IMR-90 (cell line): ENCODE results near the gene WAC. TPM values are rescaled to one million over a fixed set of nuclear protein-coding genes. Genes with fewer than 3 reads are reported as not detected.
A peak's percentile ranks its signal among the peaks of the same experiment; 100 is the strongest.

Experiments
- ATAC-seq: fragments of 200-7000 bp; cut with Tn5 transposase; 2 replicates; pipeline ENCODE4 v1.9.1; 2020; ENCODE audit warnings: low read depth, mild to moderate bottlenecking, moderate library complexity
- BruUV-seq: library from RNA; stranded (reverse); fragments of 400-500 nt; replicated peaks from 2 replicates; lab custom pipeline; 2021; lab: Mats Ljungman, UMichigan
- CTCF ChIA-PET: fragments of 300-600 bp; formaldehyde crosslinking; extraction: SDS; loops from one replicate; lab custom pipeline; 2021; ENCODE audit warnings: antibody characterized with exemption; lab: Yijun Ruan, JAX
- POLR2A ChIA-PET: fragments of 300-600 bp; sonication (Branson Sonifier 250); formaldehyde crosslinking; loops from one replicate; lab custom pipeline; 2022; ENCODE audit warnings: antibody characterized with exemption; ENCODE audit not compliant: unreplicated experiment; lab: Charles Lee
- DNase-seq: peaks from one replicate; pipeline ENCODE4 v3.0.0; 2013
- H2AFZ ChIP-seq: replicated peaks from 2 replicates; pipeline ENCODE3; 2013; ENCODE audit warnings: low read length, mild to moderate bottlenecking; ENCODE audit not compliant: poor library complexity
- H2AK5ac ChIP-seq: 2 replicates; pipeline ENCODE4 v1.6.1; 2013; ENCODE audit warnings: low read depth, low read length, inconsistent platforms
- H2AK9ac ChIP-seq: replicated peaks from 2 replicates; pipeline ENCODE3; 2013; ENCODE audit warnings: mild to moderate bottlenecking, low read depth, low read length, moderate library complexity; ENCODE audit not compliant: poor library complexity
- H2BK120ac ChIP-seq: 2 replicates; pipeline ENCODE4 v1.6.1; 2013; ENCODE audit warnings: low read depth, low read length, inconsistent platforms
- H2BK15ac ChIP-seq: 3 replicates; pipeline ENCODE4 v1.6.1; 2013; ENCODE audit warnings: low read depth, low read length, inconsistent platforms
- H2BK20ac ChIP-seq: 2 replicates; pipeline ENCODE4 v1.6.1; 2013; ENCODE audit warnings: low read depth, mild to moderate bottlenecking, inconsistent platforms, low read length, moderate library complexity
- H2BK5ac ChIP-seq: 2 replicates; pipeline ENCODE4 v1.6.1; 2013; ENCODE audit warnings: mild to moderate bottlenecking, low read depth, low read length, inconsistent platforms; ENCODE audit not compliant: poor library complexity, severe bottlenecking
- H3K14ac ChIP-seq: replicated peaks from 2 replicates; pipeline ENCODE4 v1.6.1; 2013; ENCODE audit warnings: low read depth, low read length, inconsistent platforms
- H3K18ac ChIP-seq: 2 replicates; pipeline ENCODE4 v1.6.1; 2013; ENCODE audit warnings: low read depth, low read length, control low read depth
- H3K23ac ChIP-seq: 2 replicates; pipeline ENCODE4 v1.6.1; 2013; ENCODE audit warnings: low read depth, low read length, inconsistent platforms
- H3K27ac ChIP-seq: 2 replicates; pipeline ENCODE4 v1.5.1; 2013; ENCODE audit warnings: mild to moderate bottlenecking, control low read depth, low read length; ENCODE audit not compliant: insufficient read depth
- H3K27me3 ChIP-seq: 2 replicates; pipeline ENCODE4 v1.6.1; 2013; ENCODE audit warnings: low read length; ENCODE audit not compliant: control insufficient read depth, insufficient read depth
- H3K36me3 ChIP-seq: 2 replicates; pipeline ENCODE4 v1.6.1; 2013; ENCODE audit warnings: low read length, mixed read lengths; ENCODE audit not compliant: control insufficient read depth, insufficient read depth
- H3K4ac ChIP-seq: 2 replicates; pipeline ENCODE4 v1.6.1; 2013; ENCODE audit warnings: low read depth, low read length, inconsistent platforms
- H3K4me1 ChIP-seq: 2 replicates; pipeline ENCODE4 v1.6.1; 2013; ENCODE audit warnings: low read length, mixed read lengths; ENCODE audit not compliant: control insufficient read depth, insufficient read depth
- H3K4me2 ChIP-seq: 2 replicates; pipeline ENCODE4 v1.6.1; 2013; ENCODE audit warnings: low read depth, mild to moderate bottlenecking, control low read depth, low read length, moderate library complexity
- H3K4me3 ChIP-seq: 2 replicates; pipeline ENCODE4 v1.5.1; 2013; ENCODE audit warnings: low read depth, mild to moderate bottlenecking, control low read depth, low read length, moderate library complexity; ENCODE audit not compliant: insufficient read depth
- H3K56ac ChIP-seq: 2 replicates; pipeline ENCODE4 v1.6.1; 2013; ENCODE audit warnings: low read length, inconsistent platforms; ENCODE audit not compliant: insufficient read depth; ENCODE audit errors: extremely low read depth
- H3K79me1 ChIP-seq, 2 experiments: 2 replicates each; pipeline ENCODE4 v1.6.1; 2013; ENCODE audit warnings: low read length in 2 of 2, inconsistent platforms in 1 of 2, low read depth in 1 of 2
- H3K9ac ChIP-seq: 2 replicates; pipeline ENCODE4 v1.6.1; 2013; ENCODE audit warnings: low read depth, low read length, control low read depth
- H3K9me1 ChIP-seq: 2 replicates; pipeline ENCODE4 v1.6.1; 2013; ENCODE audit warnings: low read length, inconsistent platforms; ENCODE audit not compliant: insufficient read depth
- H3K9me3 ChIP-seq: 2 replicates; pipeline ENCODE4 v1.6.1; 2013; ENCODE audit warnings: low read length; ENCODE audit not compliant: control insufficient read depth, insufficient read depth
- H4K20me1 ChIP-seq: 2 replicates; pipeline ENCODE4 v1.6.1; 2013; ENCODE audit warnings: low read length, inconsistent platforms; ENCODE audit not compliant: insufficient read depth
- H4K5ac ChIP-seq: 2 replicates; pipeline ENCODE4 v1.6.1; 2013; ENCODE audit warnings: mild to moderate bottlenecking, low read depth, low read length, control low read depth
- H4K8ac ChIP-seq, 2 experiments: 2 replicates each; pipeline ENCODE4 v1.6.1; 2013; ENCODE audit warnings: low read depth in 2 of 2, low read length in 2 of 2, control low read depth in 1 of 2, inconsistent platforms in 1 of 2
- H4K91ac ChIP-seq: 2 replicates; pipeline ENCODE4 v1.6.1; 2013; ENCODE audit warnings: low read depth, low read length, inconsistent platforms; ENCODE audit not compliant: insufficient read depth
- CEBPB ChIP-seq: IDR thresholded peaks from 2 replicates; pipeline ENCODE4 v1.6.1; 2012; ENCODE audit warnings: low read depth, low read length, improper control_type of control experiment
- CTCF ChIP-seq: conservative IDR thresholded peaks from 2 replicates; pipeline ENCODE4 v1.5.1; 2012; ENCODE audit warnings: mild to moderate bottlenecking, low read depth, low read length, improper control_type of control experiment
- RAD21 ChIP-seq: IDR thresholded peaks from 2 replicates; pipeline ENCODE4 v1.6.1; 2012; ENCODE audit warnings: low read length, improper control_type of control experiment
- WGBS, 2 experiments: methylation state at CpG; one replicate each; pipeline versions ENCODE4 v1.1.5 to v1.1.7; 2013; ENCODE audit warnings: missing lambda C conversion rate in 2 of 2; ENCODE audit not compliant: insufficient read length in 1 of 2; ENCODE audit errors: extremely low coverage in 2 of 2; 5-methylcytosine and 5-hydroxymethylcytosine counted together
- dilution Hi-C: fragments of 300-500 bp; cut with HindIII; formaldehyde crosslinking; loops from one replicate; pipeline ENCODE4 v1.14.3; 2018; ENCODE audit warnings: low sequenced_read_pairs; ENCODE audit not compliant: unreplicated experiment
- in situ Hi-C: fragments of 300-500 bp; cut with MboI; formaldehyde crosslinking; loops from 3 replicates; pipeline ENCODE4 v1.14.3; 2019; ENCODE audit warnings: low sequenced_read_pairs, inconsistent platforms, mixed read lengths
- intact Hi-C: fragments of 100-400 bp; cut with micrococcal nuclease; formaldehyde crosslinking; loops from 2 replicates; pipeline ENCODE4 v1.10.0; 2022
- polyA plus RNA-seq, 3 experiments: library from polyadenylated mRNA; depleted of rRNA; stranded (reverse); fragments of >200 nt; gene quantifications; 2 replicates each; pipeline ENCODE4 v1.2.3, GENCODE V29; 2012; ENCODE audit warnings: low replicate concordance in 1 of 3
- total RNA-seq: library from RNA; depleted of rRNA; stranded (reverse); fragments of >200 nt; gene quantifications from 2 replicates; pipeline ENCODE4 v1.2.3, GENCODE V29; 2012
- TF ChIP-seq, protein P1 (sequence below): fragments of 150-350 bp; IDR thresholded peaks from 2 replicates; pipeline ENCODE4 v1.6.1; 2016; ENCODE audit warnings: low read depth, mild to moderate bottlenecking, low read length, moderate library complexity, borderline replicate concordance

WAC gene
- total and polyA plus RNA-seq, 2 of the 4 experiments (the other 2 are of a cell fraction) = 39.6 to 52.2 TPM

GRCh38 chr10:28587970-28588290 is 55.0 kb downstream of the WAC start:
- intact Hi-C loops (loop anchor here (2.0 kb wide), 1 partner anchor 155 kb away; no protein-coding TSS in a partner anchor), in situ Hi-C loops (no loop called here), dilution Hi-C loops (no loop called here)
- Histone ChIP-seq H3K79me1 (peaks cover 14 to 72% of the 10 kb centered on the region in 2 experiments; a peak in 3 of 4 replicates), H2AFZ (no peak overlapping the region), H3K14ac (no peak overlapping the region), H3K9ac (no peak overlapping the region), H2AK9ac (no peak overlapping the region), H3K4me3 (no peak overlapping the region), H3K18ac (no peak overlapping the region), H2BK20ac (no peak overlapping the region), H2BK5ac (no peak overlapping the region), H4K91ac (no peak overlapping the region), H3K36me3 (peaks cover 28% of the 10 kb centered on the region), H2BK120ac (no peak overlapping the region), H3K27ac (no peak overlapping the region), H3K56ac (no peak overlapping the region), H3K4me1 (peaks cover 12% of the 10 kb centered on the region), H3K9me1 (peaks cover 6% of the 10 kb centered on the region; the same call in 1 of the 2 replicates), H3K4ac (no peak overlapping the region), H3K23ac (no peak overlapping the region), H2AK5ac (no peak overlapping the region), H2BK15ac (no peak overlapping the region), H3K4me2 (peak overlapping the region; percentile 42; the same call in 1 of the 2 replicates), H4K20me1 (peaks cover 82% of the 10 kb centered on the region), H4K8ac (no peak overlapping the region), H3K27me3 (no peaks in the 10 kb centered on the region), H3K9me3 (no peaks in the 10 kb centered on the region), H4K5ac (no peak overlapping the region)
- CTCF ChIA-PET = interaction anchor here (0.8 to 1.1 kb wide), 3 partner anchors 8 to 156 kb away, joined by 3 to 5 read pairs (median 4); no protein-coding TSS in a partner anchor
- peak; percentile 75 for DNase-seq
- BruUV-seq = no TSS peak
- POLR2A ChIA-PET = interaction anchor here (0.7 kb wide), 1 partner anchor 912 kb away, joined by 3 read pairs; no protein-coding TSS in a partner anchor
- TF ChIP-seq, protein P1, sequence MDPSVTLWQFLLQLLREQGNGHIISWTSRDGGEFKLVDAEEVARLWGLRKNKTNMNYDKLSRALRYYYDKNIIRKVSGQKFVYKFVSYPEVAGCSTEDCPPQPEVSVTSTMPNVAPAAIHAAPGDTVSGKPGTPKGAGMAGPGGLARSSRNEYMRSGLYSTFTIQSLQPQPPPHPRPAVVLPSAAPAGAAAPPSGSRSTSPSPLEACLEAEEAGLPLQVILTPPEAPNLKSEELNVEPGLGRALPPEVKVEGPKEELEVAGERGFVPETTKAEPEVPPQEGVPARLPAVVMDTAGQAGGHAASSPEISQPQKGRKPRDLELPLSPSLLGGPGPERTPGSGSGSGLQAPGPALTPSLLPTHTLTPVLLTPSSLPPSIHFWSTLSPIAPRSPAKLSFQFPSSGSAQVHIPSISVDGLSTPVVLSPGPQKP = no peak
- peak; percentile 34 for TF ChIP-seq CTCF
- peak; percentile 60 for TF ChIP-seq CEBPB
- peak; percentile 44 for TF ChIP-seq RAD21
- ATAC-seq = peak; percentile 77
- no CpG with 5 or more reads among the region's 1 CpG for WGBS, 2 experiments
